ENCODE results near the gene ANKRD9.
"Not testable (repeated sequence)": the region's sequence is repeated elsewhere in the genome, so short reads cannot be mapped to it uniquely, and the experiment has no call there.

The ANKRD9 gene

GRCh38 chr14:102509746-102510615, at the start of gene ANKRD9:
ANKRD9 (minus strand) TSS chr14:102509776; CDS start chr14:102507889, 1,887 bp downstream.
- peak; percentile 88 for DNase-seq

- no peak for DNase-seq
Measured at GRCh38 chr14:102558556-102558955, 49.0 kb upstream of the ANKRD9 start.

GRCh38 chr14:102557434-102558226, 48.1 kb upstream of the ANKRD9 start:
- DNase-seq: no peak

- no peak for DNase-seq
Measured at GRCh38 chr14:102556098-102556677, 46.6 kb upstream of the ANKRD9 start.

GRCh38 chr14:102554821-102555819, 45.5 kb upstream of the ANKRD9 start:
- DNase-seq: no peak

- peak; percentile 54 for DNase-seq
Measured at GRCh38 chr14:102551995-102552705, 42.6 kb upstream of the ANKRD9 start.

- not testable (repeated sequence) for DNase-seq
Measured at GRCh38 chr14:102550927-102551401, 41.4 kb upstream of the ANKRD9 start.

GRCh38 chr14:102548616-102549240, 39.2 kb upstream of the ANKRD9 start:
- no peak for DNase-seq

GRCh38 chr14:102545461-102546265, 36.1 kb upstream of the ANKRD9 start:
- no peak for DNase-seq

GRCh38 chr14:102544747-102545460, 35.3 kb upstream of the ANKRD9 start:
- DNase-seq: no peak

GRCh38 chr14:102544046-102544746, 34.6 kb upstream of the ANKRD9 start:
- no peak for DNase-seq

GRCh38 chr14:102541771-102542170, 32.2 kb upstream of the ANKRD9 start:
- no peak for DNase-seq

- DNase-seq: not testable (repeated sequence)
Measured at GRCh38 chr14:102541029-102541491, 31.5 kb upstream of the ANKRD9 start.

GRCh38 chr14:102540315-102541028, 30.9 kb upstream of the ANKRD9 start:
- no peak for DNase-seq

GRCh38 chr14:102539544-102540314, 30.2 kb upstream of the ANKRD9 start:
- peak; percentile 60 for DNase-seq

- DNase-seq: no peak
Measured at GRCh38 chr14:102538602-102539543, 29.3 kb upstream of the ANKRD9 start.
